H1 (cell line): ENCODE measurements around the gene MRPL4. TPM values are rescaled to one million over a fixed set of nuclear protein-coding genes. Genes with fewer than 3 reads are reported as not detected.

Experiments
- CTCF ChIA-PET: fragments of 300-600 bp; sonication (Branson Sonifier 250); formaldehyde crosslinking; loops from one replicate; lab custom pipeline; 2021; ENCODE audit not compliant: partially characterized antibody; lab: Charles Lee
- POLR2A ChIA-PET: fragments of 300-600 bp; sonication (Branson Sonifier 250); formaldehyde crosslinking; loops from one replicate; lab custom pipeline; 2021; ENCODE audit warnings: inconsistent platforms; ENCODE audit not compliant: partially characterized antibody; lab: Charles Lee
- DNase-seq, 2 experiments: peaks; one replicate each; pipeline versions ENCODE4 v3.0.0 to v3.0.0-alpha.2; 2010 to 2022; ENCODE audit warnings: low spot score in 2 of 2, low read depth in 1 of 2, mixed read lengths in 1 of 2
- FAIRE-seq: peaks from 2 replicates; lab custom pipeline; 2011; peaks lifted over from hg19 to GRCh38; lab: Jason Lieb, UNC
- H2AFZ ChIP-seq: 2 replicates; pipeline ENCODE4 v1.8.1; 2012; ENCODE audit warnings: low read length, inconsistent platforms
- H2AK5ac ChIP-seq: 2 replicates; pipeline ENCODE4 v1.6.1; 2013; ENCODE audit warnings: low read depth, low read length
- H2BK120ac ChIP-seq: replicated peaks from 2 replicates; pipeline ENCODE3; 2013; ENCODE audit warnings: low read depth, low read length, inconsistent platforms
- H2BK12ac ChIP-seq: 2 replicates; pipeline ENCODE4 v1.6.1; 2013; ENCODE audit warnings: low read depth, low read length
- H2BK15ac ChIP-seq: 2 replicates; pipeline ENCODE4 v1.6.1; 2013; ENCODE audit warnings: low read length
- H2BK20ac ChIP-seq: 2 replicates; pipeline ENCODE4 v1.6.1; 2013; ENCODE audit warnings: low read length
- H2BK5ac ChIP-seq: 2 replicates; pipeline ENCODE4 v1.6.1; 2013; ENCODE audit warnings: low read depth, low read length
- H3K14ac ChIP-seq: 2 replicates; pipeline ENCODE4 v1.6.1; 2013; ENCODE audit warnings: inconsistent platforms; ENCODE audit not compliant: insufficient read length
- H3K18ac ChIP-seq: 2 replicates; pipeline ENCODE4 v1.6.1; 2013; ENCODE audit warnings: low read length; ENCODE audit errors: extremely low read depth
- H3K23ac ChIP-seq: 2 replicates; pipeline ENCODE4 v1.6.1; 2013; ENCODE audit warnings: inconsistent platforms; ENCODE audit not compliant: insufficient read length
- H3K23me2 ChIP-seq: 2 replicates; pipeline ENCODE4 v1.6.1; 2013; ENCODE audit warnings: low read depth, low read length
- H3K27ac ChIP-seq: 2 replicates; pipeline ENCODE4 v1.6.1; 2011; ENCODE audit warnings: low read depth, low read length, inconsistent platforms
- H3K27me3 ChIP-seq, 4 experiments: replicated peaks in 1 of 4; 1 replicate in 1 of 4; 2 replicates in 3 of 4; pipeline versions ENCODE4 v1.6.1 to v1.8.1; 2011 to 2013; ENCODE audit warnings: low read length in 3 of 4, mild to moderate bottlenecking in 3 of 4, inconsistent platforms in 2 of 4, mixed read lengths in 2 of 4, moderate library complexity in 1 of 4; ENCODE audit not compliant: control insufficient read depth in 3 of 4, insufficient read depth in 3 of 4; ENCODE audit errors: extremely low read depth in 1 of 4
- H3K36me3 ChIP-seq, 4 experiments: 2 replicates each; pipeline versions ENCODE4 v1.6.1 to v1.8.1; 2011 to 2013; ENCODE audit warnings: mild to moderate bottlenecking in 4 of 4, low read length in 3 of 4, moderate library complexity in 2 of 4, control low read depth in 1 of 4, inconsistent platforms in 1 of 4; ENCODE audit not compliant: insufficient read depth in 4 of 4, control insufficient read depth in 2 of 4
- H3K4ac ChIP-seq: replicated peaks from 2 replicates; pipeline ENCODE3; 2013; ENCODE audit warnings: low read length, low read depth, mixed read lengths, inconsistent platforms; ENCODE audit not compliant: insufficient read length
- H3K4me1 ChIP-seq, 4 experiments: replicated peaks in 1 of 4; 1 replicate in 1 of 4; 2 replicates in 3 of 4; pipeline versions ENCODE4 v1.6.1 to v1.8.1; 2011 to 2013; ENCODE audit warnings: low read length in 3 of 4, inconsistent platforms in 2 of 4, mixed read lengths in 1 of 4; ENCODE audit not compliant: insufficient read depth in 4 of 4, control insufficient read depth in 3 of 4
- H3K4me2 ChIP-seq, 2 experiments: 2 replicates each; pipeline versions ENCODE4 v1.6.1 to v1.8.1; 2011 to 2013; ENCODE audit warnings: low read depth in 2 of 2, low read length in 2 of 2, control low read depth in 1 of 2, inconsistent platforms in 1 of 2, mild to moderate bottlenecking in 1 of 2; ENCODE audit not compliant: insufficient read depth in 1 of 2
- H3K4me3 ChIP-seq, 4 experiments: fragments of 200-600, 300-600 bp in 1 of 4; sonication (generic), shearing (Covaris generic), sonication (Bioruptor Twin) in 1 of 4; 2 replicates each; pipeline versions ENCODE4 v1.5.1 to v1.8.1; 2011 to 2016; ENCODE audit warnings: low read length in 4 of 4, low read depth in 3 of 4, control low read depth in 2 of 4, inconsistent platforms in 2 of 4, mild to moderate bottlenecking in 2 of 4, mixed read lengths in 1 of 4, moderate library complexity in 1 of 4; ENCODE audit not compliant: insufficient read depth in 2 of 4; ENCODE audit errors: extremely low read depth in 1 of 4
- H3K56ac ChIP-seq: replicated peaks from 2 replicates; pipeline ENCODE3; 2013; ENCODE audit warnings: low read depth, mild to moderate bottlenecking, mixed read lengths, low read length, inconsistent platforms; ENCODE audit not compliant: insufficient read length
- H3K79me1 ChIP-seq: 2 replicates; pipeline ENCODE4 v1.6.1; 2013; ENCODE audit warnings: low read depth, low read length, control low read depth
- H3K79me2 ChIP-seq, 2 experiments: 2 replicates each; pipeline versions ENCODE4 v1.6.1 to v1.8.1; 2012 to 2013; ENCODE audit warnings: low read length in 2 of 2, mild to moderate bottlenecking in 2 of 2, inconsistent platforms in 1 of 2; ENCODE audit not compliant: insufficient read depth in 2 of 2, control insufficient read depth in 1 of 2
- H3K9ac ChIP-seq, 4 experiments: replicated peaks in 1 of 4; 1 replicate in 1 of 4; 2 replicates in 3 of 4; pipeline versions ENCODE4 v1.6.1 to v1.8.1; 2011 to 2013; ENCODE audit warnings: low read depth in 3 of 4, low read length in 3 of 4, control low read depth in 2 of 4, mild to moderate bottlenecking in 2 of 4, moderate library complexity in 2 of 4, inconsistent platforms in 1 of 4; ENCODE audit errors: extremely low read depth in 1 of 4
- H3K9me3 ChIP-seq, 2 experiments: 2 replicates each; pipeline versions ENCODE4 v1.6.1 to v1.8.1; 2012 to 2013; ENCODE audit warnings: mild to moderate bottlenecking in 2 of 2, moderate library complexity in 2 of 2, control low read depth in 1 of 2, inconsistent platforms in 1 of 2, low read depth in 1 of 2, low read length in 1 of 2, mixed read lengths in 1 of 2; ENCODE audit not compliant: insufficient read depth in 2 of 2
- H4K20me1 ChIP-seq, 2 experiments: replicated peaks in 1 of 2; 2 replicates each; pipeline versions ENCODE3 to v1.8.1; 2011 to 2013; ENCODE audit warnings: inconsistent platforms in 2 of 2, low read length in 2 of 2, mild to moderate bottlenecking in 1 of 2; ENCODE audit not compliant: insufficient read depth in 2 of 2, control insufficient read depth in 1 of 2
- H4K5ac ChIP-seq: 2 replicates; pipeline ENCODE4 v1.6.1; 2013; ENCODE audit warnings: low read length, low read depth, mixed read lengths, inconsistent platforms; ENCODE audit not compliant: insufficient read length
- H4K8ac ChIP-seq: 2 replicates; pipeline ENCODE4 v1.8.0; 2013; ENCODE audit warnings: mild to moderate bottlenecking, moderate library complexity, low read length, inconsistent platforms; ENCODE audit not compliant: insufficient read depth; ENCODE audit errors: extremely low read depth
- H4K91ac ChIP-seq: replicated peaks from 2 replicates; pipeline ENCODE3; 2013; ENCODE audit warnings: low read length, mixed read lengths, inconsistent platforms; ENCODE audit not compliant: insufficient read length
- E2F6 ChIP-seq: IDR thresholded peaks from 2 replicates; pipeline ENCODE4 v1.6.1; 2012; ENCODE audit warnings: inconsistent platforms
- JUND ChIP-seq: IDR thresholded peaks from 2 replicates; pipeline ENCODE4 v1.6.1; 2011; ENCODE audit warnings: mild to moderate bottlenecking, improper control_type of control experiment, low read length
- WGBS, 2 experiments: shearing (Covaris generic) in 1 of 2; methylation state at CpG; one replicate each; pipeline versions ENCODE4 v1.1.6 to v1.1.7; 2013 to 2015; ENCODE audit warnings: low lambda C conversion rate in 2 of 2, mixed read lengths in 2 of 2, inconsistent platforms in 1 of 2, low coverage in 1 of 2, missing lambda C conversion rate in 1 of 2; ENCODE audit not compliant: insufficient replicate concordance in 2 of 2, insufficient coverage in 1 of 2, insufficient read length in 1 of 2; ENCODE audit errors: extremely low coverage in 1 of 2, missing lambda C conversion rate in 1 of 2; 5-methylcytosine and 5-hydroxymethylcytosine counted together
- polyA plus RNA-seq, 7 experiments: library from polyadenylated mRNA; depleted of rRNA in 3 of 7; stranded (reverse) in 5 of 7; unstranded in 2 of 7; fragments of >200 nt in 5 of 7; fragments of 200-250 nt in 2 of 7; gene quantifications; 1 replicate in 5 of 7; 2 replicates in 1 of 7; 4 replicates in 1 of 7; pipeline versions ENCODE4 v1.2.1 to v1.2.3, GENCODE V29; 2011 to 2013; ENCODE audit warnings: missing spikeins in 2 of 7, mixed read lengths in 2 of 7
- total RNA-seq: library from RNA; stranded (reverse); fragmentation: NEBNext Ultra II Directional; extraction: Animal tissue kit (Norgen Biotek cat#: 25700); gene quantifications from 2 replicates; pipeline ENCODE4 v1.2.1, GENCODE V29; 2021

Gene MRPL4
- total and polyA plus RNA-seq, 2 of the 8 experiments (the other 6 are each of a cell fraction or from before 2014, with no cell fraction given): 82.3 to 187 TPM

- H3K23ac ChIP-seq: no peak overlapping the region
- peaks cover 46 to 68% (median 58%) of the 10 kb centered on the region in 4 experiments for H3K27me3 ChIP-seq
- peaks cover 31% of the 10 kb centered on the region; the same call in 1 of the 2 replicates for H3K23me2 ChIP-seq
- 6% methylated on average over 21 of the region's 23 CpGs; no CpG with 5 or more reads in 1 of the 2 experiments for WGBS, 2 experiments
- no peak overlapping the region for H2BK20ac ChIP-seq
- H3K4me3 ChIP-seq: peak overlapping the region; percentile 38 to 67 (median 60); a peak in 7 of 8 replicates
- no peak overlapping the region for H3K4ac ChIP-seq
- FAIRE-seq (peak; percentile 28), DNase-seq (peak in 1 of 2 experiments; percentile 79)
- no peaks in the 10 kb centered on the region for H3K79me2 ChIP-seq
- no peaks in the 10 kb centered on the region for H3K36me3 ChIP-seq
- H3K56ac ChIP-seq: no peak overlapping the region
- H3K27ac ChIP-seq: no peak overlapping the region
- ChIA-PET POLR2A (interaction anchor here (0.9 to 3.4 kb wide), 12 partner anchors 11 to 114 kb away, joined by 3 to 15 read pairs (median 4); partner anchors contain the start of genes FDX2, ICAM1, RAVER1 and TYK2), CTCF (interaction anchor here (0.9 to 11.6 kb wide), 18 partner anchors 9 to 203 kb away, joined by 3 to 94 read pairs (median 6); partner anchors contain the start of genes CDC37, ICAM1, RAVER1 and TYK2)
- H4K20me1 ChIP-seq: peaks cover 0 to 16% of the 10 kb centered on the region in 2 experiments
- H2AFZ ChIP-seq: peak overlapping the region; percentile 54; the same call in 1 of the 2 replicates
- H4K8ac ChIP-seq: peak overlapping the region; percentile 72
- H2BK120ac ChIP-seq: no peak overlapping the region
- no peak overlapping the region for H4K91ac ChIP-seq
- no peak overlapping the region for H2AK5ac ChIP-seq
- TF ChIP-seq JUND (no peak), E2F6 (peak; percentile 28; the same call in 1 of the 2 replicates)
- no peaks in the 10 kb centered on the region for H3K79me1 ChIP-seq
- peaks cover 0 to 43% (median 23%) of the 10 kb centered on the region in 4 experiments; a peak in 6 of 7 replicates for H3K4me1 ChIP-seq
- no peaks in the 10 kb centered on the region for H3K9me3 ChIP-seq
- H3K4me2 ChIP-seq: peak overlapping the region; percentile 81 to 100
- H2BK15ac ChIP-seq: peak overlapping the region; percentile 97; the same call in 1 of the 2 replicates
- H3K9ac ChIP-seq: no peak overlapping the region
- no peak overlapping the region for H4K5ac ChIP-seq
- H3K18ac ChIP-seq: no peak overlapping the region
- H2BK12ac ChIP-seq: no peak overlapping the region
- no peak overlapping the region for H3K14ac ChIP-seq
- no peak overlapping the region for H2BK5ac ChIP-seq
Measured at GRCh38 chr19:10288662-10289166, 36.7 kb downstream of the MRPL4 start.
